OCI-LY7 (cell line): ENCODE data around the gene SH2D3C. TPM values are rescaled to one million over a fixed set of nuclear protein-coding genes. Genes with fewer than 3 reads are reported as not detected.

Experiments
- BruUV-seq: library from RNA; stranded (reverse); fragments of 400-500 nt; replicated peaks from 2 replicates; lab custom pipeline; 2021; lab: Mats Ljungman, UMichigan
- CTCF ChIA-PET: fragments of 300-600 bp; sonication (Branson Sonifier 250); formaldehyde crosslinking; loops from one replicate; lab custom pipeline; 2022; ENCODE audit warnings: antibody characterized with exemption; ENCODE audit not compliant: unreplicated experiment; lab: Charles Lee
- POLR2A ChIA-PET: fragments of 300-600 bp; sonication (Branson Sonifier 250); formaldehyde crosslinking; loops from one replicate; lab custom pipeline; 2022; ENCODE audit warnings: antibody characterized with exemption; lab: Charles Lee
- DNase-seq: peaks from one replicate; pipeline ENCODE4 v3.0.0-alpha.2; 2015; ENCODE audit warnings: low spot score
- H2AFZ ChIP-seq: fragments of 200-600 bp; sonication (generic), shearing (Covaris generic); 2 replicates; pipeline ENCODE4 v1.6.1; 2014; ENCODE audit warnings: mild to moderate bottlenecking, antibody characterized with exemption, low read length, moderate library complexity
- H3K27ac ChIP-seq: fragments of 200-600 bp; sonication (generic); 2 replicates; pipeline ENCODE4 v1.5.1; 2014; ENCODE audit warnings: mixed run types, low read depth, mild to moderate bottlenecking, moderate library complexity, low read length, inconsistent platforms; ENCODE audit not compliant: poor library complexity, severe bottlenecking
- H3K36me3 ChIP-seq: fragments of 200-600 bp; sonication (generic); 2 replicates; pipeline ENCODE4 v1.6.1; 2014; ENCODE audit warnings: mild to moderate bottlenecking, antibody characterized with exemption, low read length, moderate library complexity, mixed read lengths; ENCODE audit not compliant: insufficient read depth
- H3K4me1 ChIP-seq: fragments of 200-600 bp; sonication (generic); 2 replicates; pipeline ENCODE4 v1.5.1; 2014; ENCODE audit warnings: mild to moderate bottlenecking, low read length; ENCODE audit not compliant: insufficient read depth, poor library complexity, severe bottlenecking
- H3K4me2 ChIP-seq: fragments of 200-600 bp; sonication (generic); 2 replicates; pipeline ENCODE4 v1.6.1; 2014; ENCODE audit warnings: mild to moderate bottlenecking, low read length
- H3K4me3 ChIP-seq: fragments of 200-600 bp; sonication (generic); 2 replicates; pipeline ENCODE4 v1.5.1; 2014; ENCODE audit warnings: mild to moderate bottlenecking, low read depth, low read length; ENCODE audit not compliant: poor library complexity, severe bottlenecking
- H3K79me2 ChIP-seq: fragments of 200-600 bp; sonication (generic); 2 replicates; pipeline ENCODE4 v1.6.1; 2016; ENCODE audit warnings: low read depth, mild to moderate bottlenecking, low read length, moderate library complexity, mixed read lengths; ENCODE audit not compliant: insufficient read depth
- H3K9me2 ChIP-seq: fragments of 200-600 bp; sonication (generic); 2 replicates; pipeline ENCODE4 v1.6.1; 2016; ENCODE audit warnings: mild to moderate bottlenecking, low read length, mixed read lengths; ENCODE audit not compliant: insufficient read depth
- H3K9me3 ChIP-seq: fragments of 200-600 bp; sonication (generic); 2 replicates; pipeline ENCODE4 v1.6.1; 2014; ENCODE audit warnings: mild to moderate bottlenecking, mixed run types, low read length, mixed read lengths
- H4K20me1 ChIP-seq: fragments of 200-600 bp; sonication (generic); 2 replicates; pipeline ENCODE4 v1.6.1; 2014; ENCODE audit warnings: mild to moderate bottlenecking, antibody characterized with exemption, low read length, moderate library complexity, mixed read lengths; ENCODE audit not compliant: insufficient read depth
- EZH2phosphoT487 ChIP-seq: fragments of 200-600 bp; sonication (generic); IDR thresholded peaks from 2 replicates; pipeline ENCODE4 v1.6.1; 2018; ENCODE audit warnings: low read depth, borderline replicate concordance, mild to moderate bottlenecking, mixed run types, antibody characterized with exemption, low read length, moderate library complexity, mixed read lengths
- intact Hi-C: fragments of 100-400 bp; cut with micrococcal nuclease; formaldehyde crosslinking; loops from one replicate; pipeline ENCODE4 v1.10.0; 2022; ENCODE audit not compliant: unreplicated experiment
- total RNA-seq, 2 experiments: library from RNA; depleted of rRNA in 1 of 2; stranded (reverse); fragments of >200 nt in 1 of 2; shearing (Covaris generic) in 1 of 2; gene quantifications; 2 replicates each; pipeline ENCODE4 v1.2.3, GENCODE V29; 2014 to 2022
- TF ChIP-seq, protein P1 (sequence below): fragments of 200-600 bp; sonication (generic); conservative IDR thresholded peaks from 2 replicates; pipeline ENCODE4 v1.5.1; 2014; ENCODE audit warnings: mild to moderate bottlenecking, antibody characterized with exemption, low read length, moderate library complexity, mixed read lengths

SH2D3C gene
- total RNA-seq, 2 experiments from 2014 or later: 40.0 to 45.7 TPM

DNA sequence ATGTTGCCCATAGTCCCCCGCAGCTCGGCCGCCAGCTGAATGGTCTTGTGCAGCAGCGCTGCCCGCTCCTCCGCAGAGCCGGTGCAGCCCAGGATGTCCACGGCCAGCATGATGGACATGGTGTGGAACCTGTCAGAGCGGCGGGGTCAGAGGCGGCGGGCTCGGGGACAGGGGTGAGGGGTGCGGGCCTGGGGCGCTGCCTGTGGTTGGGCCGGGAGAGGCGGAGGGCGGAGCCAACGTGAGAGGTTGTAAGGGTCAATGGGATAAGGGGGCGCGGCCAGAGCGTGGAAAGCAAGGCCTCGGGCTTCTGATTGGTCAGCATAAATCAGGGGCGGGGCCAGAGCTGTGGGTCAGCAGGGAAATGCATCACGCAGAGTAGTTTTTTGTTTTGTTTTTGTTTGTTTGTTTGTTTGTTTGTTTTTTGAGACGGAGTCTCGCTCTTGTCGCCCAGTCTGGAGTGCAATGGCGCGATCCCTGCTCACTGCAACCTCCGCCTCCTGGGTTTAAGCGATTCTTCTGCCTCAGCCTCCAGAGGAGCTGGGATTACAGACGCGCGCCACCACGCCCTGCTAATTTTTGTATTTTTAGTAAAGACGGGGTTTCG, 36.5 kb downstream of the SH2D3C start:
- Histone ChIP-seq H3K4me1 (no peaks in the 10 kb centered on the region), H3K4me2 (no peak overlapping the region), H4K20me1 (no peaks in the 10 kb centered on the region), H3K36me3 (peaks cover 65% of the 10 kb centered on the region), H2AFZ (no peak overlapping the region), H3K79me2 (no peaks in the 10 kb centered on the region), H3K4me3 (no peak overlapping the region), H3K9me3 (no peaks in the 10 kb centered on the region), H3K27ac (no peak overlapping the region), H3K9me2 (no peaks in the 10 kb centered on the region)
- no TSS peak for BruUV-seq
- POLR2A ChIA-PET: no interaction called here
- CTCF ChIA-PET: no interaction called here
- TF ChIP-seq, protein P1, sequence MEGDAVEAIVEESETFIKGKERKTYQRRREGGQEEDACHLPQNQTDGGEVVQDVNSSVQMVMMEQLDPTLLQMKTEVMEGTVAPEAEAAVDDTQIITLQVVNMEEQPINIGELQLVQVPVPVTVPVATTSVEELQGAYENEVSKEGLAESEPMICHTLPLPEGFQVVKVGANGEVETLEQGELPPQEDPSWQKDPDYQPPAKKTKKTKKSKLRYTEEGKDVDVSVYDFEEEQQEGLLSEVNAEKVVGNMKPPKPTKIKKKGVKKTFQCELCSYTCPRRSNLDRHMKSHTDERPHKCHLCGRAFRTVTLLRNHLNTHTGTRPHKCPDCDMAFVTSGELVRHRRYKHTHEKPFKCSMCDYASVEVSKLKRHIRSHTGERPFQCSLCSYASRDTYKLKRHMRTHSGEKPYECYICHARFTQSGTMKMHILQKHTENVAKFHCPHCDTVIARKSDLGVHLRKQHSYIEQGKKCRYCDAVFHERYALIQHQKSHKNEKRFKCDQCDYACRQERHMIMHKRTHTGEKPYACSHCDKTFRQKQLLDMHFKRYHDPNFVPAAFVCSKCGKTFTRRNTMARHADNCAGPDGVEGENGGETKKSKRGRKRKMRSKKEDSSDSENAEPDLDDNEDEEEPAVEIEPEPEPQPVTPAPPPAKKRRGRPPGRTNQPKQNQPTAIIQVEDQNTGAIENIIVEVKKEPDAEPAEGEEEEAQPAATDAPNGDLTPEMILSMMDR: no peak
- TF ChIP-seq EZH2phosphoT487: no peak
- intact Hi-C loops: no loop called here
- no peak for DNase-seq

DNA sequence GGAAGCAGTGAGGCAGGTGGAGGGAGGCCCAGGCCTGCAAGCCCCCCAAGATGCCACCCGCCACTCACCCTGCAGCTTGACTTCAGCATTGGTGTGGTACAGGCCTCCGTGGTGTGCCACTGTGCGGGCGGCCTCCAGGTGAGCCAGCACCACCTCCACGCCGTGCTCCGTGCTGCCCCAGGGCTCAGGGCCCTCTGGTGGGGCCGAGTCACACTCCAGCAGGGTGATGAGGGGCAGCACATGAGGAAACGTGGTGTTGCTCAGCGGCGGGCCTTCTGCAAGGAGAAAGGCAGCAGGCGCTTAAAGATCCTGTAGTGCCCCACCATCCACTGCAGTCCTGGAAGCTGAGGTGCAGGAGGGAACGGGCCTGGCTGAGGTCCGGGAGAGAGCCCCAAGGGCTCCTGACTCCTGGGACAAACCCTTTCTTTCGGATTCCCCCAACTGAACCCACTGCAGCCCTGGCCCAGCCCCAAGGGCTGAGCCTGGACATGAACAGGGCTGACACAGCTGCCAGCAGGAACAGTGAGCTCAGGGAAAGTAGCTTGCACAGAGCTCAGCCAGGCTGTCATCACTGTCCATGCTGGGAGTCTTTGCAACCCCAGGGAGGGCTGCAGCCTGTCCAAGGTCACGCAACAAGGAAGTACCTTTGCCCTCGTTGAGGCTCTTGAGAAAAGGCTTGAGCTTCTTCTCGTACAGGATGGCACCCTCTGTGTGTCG, 38.7 kb downstream of the SH2D3C start:
- H3K4me1 ChIP-seq: peaks cover 8% of the 10 kb centered on the region
- H4K20me1 ChIP-seq: no peaks in the 10 kb centered on the region
- peaks cover 57% of the 10 kb centered on the region for H3K36me3 ChIP-seq
- no peaks in the 10 kb centered on the region for H3K9me2 ChIP-seq
- no peaks in the 10 kb centered on the region for H3K9me3 ChIP-seq
- no TSS peak for BruUV-seq
- ChIA-PET POLR2A (no interaction called here), CTCF (no interaction called here)
- intact Hi-C loops: no loop called here
- no peak overlapping the region for H3K4me2 ChIP-seq
- H3K79me2 ChIP-seq: no peaks in the 10 kb centered on the region
- no peak for DNase-seq
- H3K4me3 ChIP-seq: no peak overlapping the region
- no peak overlapping the region for H3K27ac ChIP-seq
- TF ChIP-seq EZH2phosphoT487: no peak
- TF ChIP-seq, protein P1: no peak
- H2AFZ ChIP-seq: no peak overlapping the region

- Histone ChIP-seq H3K27ac (no peak overlapping the region), H3K36me3 (peaks cover 49% of the 10 kb centered on the region), H3K9me2 (no peaks in the 10 kb centered on the region), H3K9me3 (no peaks in the 10 kb centered on the region), H2AFZ (no peak overlapping the region), H3K4me3 (no peak overlapping the region), H3K4me2 (no peak overlapping the region), H3K79me2 (no peaks in the 10 kb centered on the region), H3K4me1 (peaks cover 17% of the 10 kb centered on the region), H4K20me1 (no peaks in the 10 kb centered on the region)
- BruUV-seq: TSS peak; percentile 40
- ChIA-PET POLR2A (no interaction called here), CTCF (no interaction called here)
- intact Hi-C loops: no loop called here
- no peak for DNase-seq
- no peak for TF ChIP-seq EZH2phosphoT487
- TF ChIP-seq, protein P1: no peak
Observed at GRCh38 chr9:127738666-127739065, 39.8 kb downstream of the SH2D3C start.
